ENCODE results near the gene NHSL1.

GRCh38 chr6:138504764-138505689 lies 5.7 kb upstream of the NHSL1 start:
- TF ChIP-seq, protein P1, sequence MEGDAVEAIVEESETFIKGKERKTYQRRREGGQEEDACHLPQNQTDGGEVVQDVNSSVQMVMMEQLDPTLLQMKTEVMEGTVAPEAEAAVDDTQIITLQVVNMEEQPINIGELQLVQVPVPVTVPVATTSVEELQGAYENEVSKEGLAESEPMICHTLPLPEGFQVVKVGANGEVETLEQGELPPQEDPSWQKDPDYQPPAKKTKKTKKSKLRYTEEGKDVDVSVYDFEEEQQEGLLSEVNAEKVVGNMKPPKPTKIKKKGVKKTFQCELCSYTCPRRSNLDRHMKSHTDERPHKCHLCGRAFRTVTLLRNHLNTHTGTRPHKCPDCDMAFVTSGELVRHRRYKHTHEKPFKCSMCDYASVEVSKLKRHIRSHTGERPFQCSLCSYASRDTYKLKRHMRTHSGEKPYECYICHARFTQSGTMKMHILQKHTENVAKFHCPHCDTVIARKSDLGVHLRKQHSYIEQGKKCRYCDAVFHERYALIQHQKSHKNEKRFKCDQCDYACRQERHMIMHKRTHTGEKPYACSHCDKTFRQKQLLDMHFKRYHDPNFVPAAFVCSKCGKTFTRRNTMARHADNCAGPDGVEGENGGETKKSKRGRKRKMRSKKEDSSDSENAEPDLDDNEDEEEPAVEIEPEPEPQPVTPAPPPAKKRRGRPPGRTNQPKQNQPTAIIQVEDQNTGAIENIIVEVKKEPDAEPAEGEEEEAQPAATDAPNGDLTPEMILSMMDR (IDR thresholded peaks at IDR 0.05; ENCODE audit: insufficient read depth, low read length, poor library complexity, severe bottlenecking) = no peak
- no peak for TF ChIP-seq EZH2phosphoT487 (conservative IDR thresholded peaks at IDR 0.05; ENCODE audit: low read length)
